HL-60/S4 treated with phorbol 12-myristate 13-acetate at 8.2 ng/mL for 4 days and 3 days (cell line): Measurements from ENCODE around the gene GON7.
"Not testable (repeated sequence)": the region's sequence is repeated elsewhere in the genome, so short reads cannot be mapped to it uniquely, and the experiment has no call there.

Experiments
- in situ Hi-C: fragments of 300-500 bp; cut with MboI; formaldehyde crosslinking; loops from 2 replicates; pipeline ENCODE4 v1.15.0; 2022; ENCODE audit warnings: low sequenced_read_pairs

GON7 gene, protein sequence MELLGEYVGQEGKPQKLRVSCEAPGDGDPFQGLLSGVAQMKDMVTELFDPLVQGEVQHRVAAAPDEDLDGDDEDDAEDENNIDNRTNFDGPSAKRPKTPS

GRCh38 chr14:93206793-93207467 is at the start of gene GON7, which contains the start of gene UBR7:
Gene GON7 (minus strand): TSS chr14:93207065. CDS start chr14:93207037, 28 bp downstream.
Gene UBR7 (plus strand): TSS chr14:93207256. CDS start chr14:93207292, 36 bp downstream.
- in situ Hi-C loops: no loop called here

GRCh38 chr14:93249128-93249831 is 42.4 kb upstream of the GON7 start:
- in situ Hi-C loops: no loop called here

- in situ Hi-C loops: no loop called here
Observed at GRCh38 chr14:93246534-93246933, 39.7 kb upstream of the GON7 start.

- in situ Hi-C loops: no loop called here
Observed at GRCh38 chr14:93245764-93246420, 39.0 kb upstream of the GON7 start.

DNA sequence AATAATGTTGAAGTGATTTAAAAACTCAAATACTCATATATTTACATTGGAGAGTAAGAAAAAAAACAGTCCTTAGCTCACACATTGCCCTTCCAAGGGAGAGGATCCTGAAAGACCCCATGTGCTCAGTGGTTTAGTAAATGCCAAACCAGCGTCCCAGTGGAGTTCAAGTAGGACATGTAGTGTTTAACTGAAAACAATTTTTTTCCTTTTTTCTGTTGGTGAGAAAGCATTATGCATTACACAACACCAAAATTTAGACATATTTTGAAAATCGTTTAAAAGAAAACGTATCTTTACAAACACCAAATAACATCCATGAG is 33.8 kb upstream of the GON7 start:
- in situ Hi-C loops: no loop called here

DNA sequence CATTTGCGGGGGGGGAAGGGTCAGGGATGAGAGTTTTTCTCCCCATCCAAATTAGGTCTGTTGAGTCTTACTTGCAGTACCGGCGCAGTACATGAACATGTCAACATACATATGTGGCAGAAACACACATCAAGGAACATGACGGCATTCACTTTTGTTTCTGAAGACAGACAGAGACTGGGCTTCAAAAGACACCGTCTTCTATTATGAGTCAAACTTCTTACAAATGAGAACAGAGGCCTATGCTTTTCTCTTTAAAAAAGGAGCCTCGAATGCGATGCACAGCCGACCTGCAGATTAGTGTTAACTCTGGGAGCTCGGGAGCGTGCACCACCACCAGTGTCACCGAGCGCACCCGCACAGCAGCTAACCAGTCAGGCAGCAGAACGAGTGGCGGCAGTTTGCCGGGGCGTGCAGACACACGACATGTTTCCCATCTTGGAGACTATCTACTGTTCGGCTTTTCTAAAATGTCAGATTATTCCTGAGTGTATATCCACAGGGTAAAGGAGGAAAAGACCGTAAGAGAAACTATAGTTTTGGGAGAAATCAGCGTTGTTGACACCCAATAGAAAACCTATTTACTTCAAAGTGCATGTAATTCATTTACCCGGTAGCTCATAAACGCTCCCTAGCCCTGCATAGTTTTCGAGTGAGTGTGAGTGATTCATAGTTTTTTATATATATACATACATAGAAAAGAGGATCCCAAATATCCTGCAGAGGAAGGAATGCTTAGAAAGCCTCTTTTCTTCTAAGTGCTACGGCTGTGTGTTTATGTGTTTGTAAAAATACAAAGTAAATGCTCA is 33.2 kb upstream of the GON7 start:
- in situ Hi-C loops: no loop called here

- in situ Hi-C loops: no loop called here
Observed at GRCh38 chr14:93234798-93235197, 27.9 kb upstream of the GON7 start.

DNA sequence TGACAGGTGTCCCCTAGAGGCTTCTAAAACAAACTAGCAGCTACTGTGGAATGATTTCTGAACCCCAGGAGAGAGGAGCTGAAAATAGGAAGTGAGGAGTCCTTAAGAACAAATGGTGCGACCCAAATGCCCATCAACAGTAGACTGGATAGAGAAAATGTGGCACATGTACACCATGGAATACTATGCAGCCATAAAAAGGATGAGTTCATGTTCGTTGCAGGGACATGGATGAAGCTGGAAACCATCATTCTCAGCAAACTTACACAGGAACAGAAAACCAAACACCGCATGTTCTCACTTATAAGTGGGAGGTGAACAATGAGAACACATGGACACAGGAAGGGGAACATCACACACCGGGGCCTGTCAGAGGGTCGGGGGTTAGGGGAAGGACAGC is 26.2 kb upstream of the GON7 start:
- in situ Hi-C loops: not testable (repeated sequence)

DNA sequence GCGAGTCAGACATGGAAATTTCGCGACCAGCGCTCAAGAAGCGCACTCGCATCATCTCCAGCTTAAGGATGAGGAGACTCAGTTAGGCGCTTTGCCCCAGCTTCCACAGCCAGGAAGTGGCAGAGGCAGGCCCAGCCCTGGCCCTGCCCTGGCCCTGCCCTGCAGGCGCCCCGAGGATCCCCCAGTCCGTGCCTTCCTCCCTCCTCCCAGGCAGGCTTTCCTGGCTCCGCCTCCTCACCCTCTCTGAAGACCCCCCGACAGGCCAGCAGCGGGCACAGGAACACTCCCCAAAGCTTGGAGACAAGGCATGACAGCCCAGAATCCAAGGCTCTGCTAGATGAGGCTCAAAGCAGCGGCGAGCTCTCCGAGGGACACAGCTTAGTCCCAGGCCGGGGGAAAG is 25.3 kb upstream of the GON7 start:
- in situ Hi-C loops: no loop called here

DNA sequence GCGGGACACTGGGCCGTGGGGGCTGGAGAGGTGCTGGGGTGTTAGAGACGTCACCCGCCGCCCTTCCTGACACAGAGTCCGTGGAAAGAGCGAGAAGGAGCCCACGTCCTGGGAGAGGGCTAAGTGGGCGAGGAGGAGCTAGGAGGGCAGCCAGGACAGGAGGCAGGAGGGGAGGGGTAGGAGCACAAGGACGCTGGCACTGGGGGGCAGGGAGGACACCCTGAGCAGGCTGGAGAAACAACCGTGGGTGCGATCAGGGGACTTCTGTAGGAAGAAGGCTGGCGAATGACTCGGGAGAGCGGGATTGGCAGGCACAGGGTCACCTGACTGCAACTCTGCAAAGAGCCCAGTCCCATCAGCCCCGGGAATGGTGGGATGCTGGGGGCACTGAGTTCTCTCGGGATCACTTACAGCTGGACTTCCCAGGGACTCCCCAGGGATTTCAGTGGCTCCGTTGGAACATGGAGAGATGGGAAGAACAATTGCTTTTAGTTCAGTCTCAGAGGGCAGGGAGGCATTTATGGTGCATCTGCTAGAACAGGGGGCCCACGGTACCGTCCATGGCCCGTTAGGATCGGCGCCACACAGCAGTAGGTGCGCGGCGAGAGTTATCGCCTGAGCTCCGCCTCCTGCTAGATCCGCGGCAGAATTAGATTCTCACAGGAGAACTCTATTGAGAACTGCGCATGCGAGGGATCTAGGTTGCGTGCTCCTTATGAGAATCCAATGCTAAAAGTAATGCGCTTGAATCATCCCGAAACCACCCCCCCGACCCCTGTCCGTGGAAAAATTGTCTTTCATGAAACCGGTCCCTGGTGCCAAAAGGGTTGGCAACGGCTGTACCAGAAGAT is 24.5 kb upstream of the GON7 start:
- in situ Hi-C loops: no loop called here

GRCh38 chr14:93230539-93230938 is 23.7 kb upstream of the GON7 start:
- in situ Hi-C loops: no loop called here

GRCh38 chr14:93228550-93228949 is 21.7 kb upstream of the GON7 start:
- in situ Hi-C loops: no loop called here

GRCh38 chr14:93223565-93223964 is 16.7 kb upstream of the GON7 start:
- in situ Hi-C loops: no loop called here

DNA sequence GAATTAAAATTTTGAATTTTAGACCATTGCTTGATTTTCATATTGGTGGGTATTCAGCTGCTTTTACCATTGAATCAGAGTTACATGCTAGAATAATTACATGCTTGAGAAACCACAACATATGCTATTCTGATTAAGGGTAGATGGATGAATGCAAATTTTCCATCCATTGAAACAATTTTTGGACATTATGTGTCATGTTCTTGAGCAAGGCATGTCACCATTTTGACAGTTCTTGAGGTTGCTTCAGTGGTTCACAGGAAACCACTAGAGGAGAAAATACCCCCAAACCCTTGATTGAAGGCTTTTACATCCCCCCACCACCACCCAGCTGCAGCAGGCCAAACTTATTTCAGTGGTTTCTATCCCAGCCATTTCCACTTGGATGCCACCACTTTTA is 13.6 kb upstream of the GON7 start:
- in situ Hi-C loops: no loop called here

GRCh38 chr14:93219103-93219726 is 12.3 kb upstream of the GON7 start:
- in situ Hi-C loops: no loop called here

DNA sequence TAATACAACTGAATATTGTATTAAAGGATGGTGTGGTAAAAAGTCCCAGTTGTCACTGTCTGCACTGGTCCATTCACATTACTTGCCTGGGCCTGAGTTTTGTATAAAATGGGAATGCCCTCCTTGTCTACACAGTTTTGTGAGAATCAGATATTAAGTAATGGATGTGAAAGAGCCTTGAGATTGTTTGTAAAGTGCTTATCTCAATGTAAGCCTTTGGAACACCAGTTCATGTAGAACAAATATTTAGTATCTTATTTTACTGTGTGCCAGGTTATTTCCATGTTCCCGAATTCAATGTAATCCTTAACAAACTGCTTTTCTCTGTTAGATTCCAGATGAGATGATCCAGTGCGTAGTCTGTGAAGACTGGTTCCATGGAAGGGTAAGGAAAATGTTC is 7.7 kb upstream of the GON7 start:
- in situ Hi-C loops: no loop called here

GRCh38 chr14:93212432-93212831 is 5.6 kb upstream of the GON7 start:
- in situ Hi-C loops: no loop called here

DNA sequence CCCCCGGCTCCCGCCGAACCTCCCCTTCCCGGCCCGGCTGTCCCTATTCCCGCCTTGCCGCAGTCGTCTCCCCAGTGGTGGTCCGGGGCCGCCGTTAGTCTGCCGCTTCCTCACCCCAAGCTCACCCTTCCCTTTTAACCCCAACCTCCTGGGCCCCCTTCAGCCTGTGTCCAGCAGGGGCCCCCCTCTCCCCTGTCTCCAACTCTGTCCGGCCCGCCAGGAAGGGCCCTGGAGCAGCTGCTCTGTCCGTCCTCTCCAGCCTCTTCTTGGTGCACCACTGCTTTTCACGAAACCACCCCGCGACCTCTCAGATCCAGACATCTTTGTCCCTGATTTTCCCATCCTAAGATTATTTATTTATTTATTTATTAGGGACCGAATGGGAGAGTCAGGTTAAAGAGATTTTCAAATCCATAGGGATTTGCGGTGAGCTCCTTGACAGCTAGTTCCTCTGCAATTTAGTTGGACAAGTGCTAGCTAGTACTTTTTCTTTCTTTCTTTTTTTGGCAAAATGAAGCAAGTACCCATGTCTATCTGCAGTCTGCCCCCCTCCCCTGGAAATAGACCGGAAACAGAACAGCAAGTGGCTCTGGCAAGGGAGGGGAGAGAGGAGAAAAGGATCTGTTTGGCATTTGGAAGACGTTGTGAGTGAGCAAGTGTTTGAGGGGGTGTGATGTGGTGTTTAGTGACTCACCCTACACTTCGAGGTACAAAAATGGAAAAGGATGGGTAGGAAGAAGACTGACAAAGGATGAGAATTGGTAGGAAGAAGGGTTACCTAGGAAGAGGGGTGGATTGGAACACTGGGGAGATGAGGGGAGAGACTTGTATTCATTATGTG is 823 bp upstream of the GON7 start:
- in situ Hi-C loops: no loop called here

GRCh38 chr14:93201155-93201704 is 5.6 kb downstream of the GON7 start:
- in situ Hi-C loops: no loop called here
